Activated T-helper 9 cell treated with anti-CD3 and anti-CD28 coated beads, Interleukin-2, amount 50 U/mL, for 16 hours (primary cell): Measurements from ENCODE around the gene INA.
"Not testable (repeated sequence)": the region's sequence is repeated elsewhere in the genome, so short reads cannot be mapped to it uniquely, and the experiment has no call there.

ENCODE experiments used
- DNase-seq: peaks from one replicate; pipeline ENCODE4 v3.0.0-alpha.2; 2020; ENCODE audit warnings: low read depth

INA gene

GRCh38 chr10:103276896-103277712 lies at the start of gene INA:
INA (plus strand) TSS chr10:103277138; CDS start chr10:103277212, 74 bp downstream.
- DNase-seq = no peak

GRCh38 chr10:103227416-103227815 lies 49.5 kb upstream of the INA start:
- DNase-seq = no peak

- no peak for DNase-seq
These were observed 45.8 kb upstream of the INA start for GRCh38 chr10:103231047-103231551.

- no peak for DNase-seq
These were observed 44.7 kb upstream of the INA start for GRCh38 chr10:103232131-103232673.

- DNase-seq = no peak
These were observed 44.0 kb upstream of the INA start for GRCh38 chr10:103232772-103233488.

- DNase-seq = no peak
These were observed 41.2 kb upstream of the INA start for GRCh38 chr10:103235775-103236174.

GRCh38 chr10:103238506-103239252 lies 38.3 kb upstream of the INA start:
- DNase-seq = no peak

- no peak for DNase-seq
These were observed 35.5 kb upstream of the INA start for GRCh38 chr10:103241262-103242011.

- peak; percentile 33 for DNase-seq
These were observed 32.2 kb upstream of the INA start for GRCh38 chr10:103244666-103245271.

- DNase-seq = not testable (repeated sequence)
These were observed 31.4 kb upstream of the INA start, which contains the start of gene RPEL1 for GRCh38 chr10:103245587-103245986. RPEL1 (plus strand) TSS chr10:103245887; CDS start chr10:103245997, 110 bp downstream.

- no peak for DNase-seq
These were observed 30.6 kb upstream of the INA start for GRCh38 chr10:103246324-103246723.

- no peak for DNase-seq
These were observed 22.8 kb upstream of the INA start for GRCh38 chr10:103254113-103254512.

- DNase-seq = no peak
These were observed 22.2 kb upstream of the INA start for GRCh38 chr10:103254538-103255325.

- no peak for DNase-seq
These were observed 20.3 kb upstream of the INA start for GRCh38 chr10:103256613-103257012.

GRCh38 chr10:103257812-103258211 lies 19.1 kb upstream of the INA start:
- no peak for DNase-seq

GRCh38 chr10:103258928-103259327 lies 18.0 kb upstream of the INA start:
- not testable (repeated sequence) for DNase-seq

- DNase-seq = no peak
These were observed 16.9 kb upstream of the INA start for GRCh38 chr10:103259989-103260388.

GRCh38 chr10:103262229-103262628 lies 14.7 kb upstream of the INA start:
- no peak for DNase-seq

GRCh38 chr10:103265717-103266329 lies 11.1 kb upstream of the INA start:
- no peak for DNase-seq

GRCh38 chr10:103273041-103273441 lies 3.9 kb upstream of the INA start:
- DNase-seq = no peak
